HG02571 (cell line): ENCODE data around the gene TOMM40L.
"Not testable (repeated sequence)": the region's sequence is repeated elsewhere in the genome, so short reads cannot be mapped to it uniquely, and the experiment has no call there.

Experiments
- ATAC-seq: cut with Tn5 transposase; IDR thresholded peaks from one replicate; pipeline ENCODE4 v1.9.1; 2021; ENCODE audit warnings: mild to moderate bottlenecking, moderate library complexity; ENCODE audit not compliant: unreplicated experiment

TOMM40L gene

GRCh38 chr1:161250829-161251228 lies 25.0 kb downstream of the TOMM40L start:
- ATAC-seq, result no peak

- ATAC-seq, result no peak
These were observed 25.7 kb downstream of the TOMM40L start for GRCh38 chr1:161251579-161251978.

GRCh38 chr1:161255302-161255701 lies 29.4 kb downstream of the TOMM40L start:
- ATAC-seq, result not testable (repeated sequence)

GRCh38 chr1:161255955-161256520 lies 30.2 kb downstream of the TOMM40L start:
- ATAC-seq, result not testable (repeated sequence)

- ATAC-seq, result not testable (repeated sequence)
These were observed 31.2 kb downstream of the TOMM40L start for GRCh38 chr1:161257109-161257508.

GRCh38 chr1:161258439-161259344 lies 32.8 kb downstream of the TOMM40L start, which contains the start of gene PCP4L1:
Gene PCP4L1, plus strand, starts transcription at chr1:161258745. Its CDS starts 230 bp downstream, at chr1:161258975.
- no peak for ATAC-seq

- ATAC-seq, result no peak
These were observed 33.5 kb downstream of the TOMM40L start for GRCh38 chr1:161259345-161259702.

GRCh38 chr1:161259765-161260164 lies 33.9 kb downstream of the TOMM40L start:
- no peak for ATAC-seq

- no peak for ATAC-seq
These were observed 34.8 kb downstream of the TOMM40L start for GRCh38 chr1:161260376-161261260.

- no peak for ATAC-seq
These were observed 35.7 kb downstream of the TOMM40L start for GRCh38 chr1:161261261-161262235.

- no peak for ATAC-seq
These were observed 39.4 kb downstream of the TOMM40L start for GRCh38 chr1:161265305-161265704.

GRCh38 chr1:161266202-161266601 lies 40.3 kb downstream of the TOMM40L start:
- ATAC-seq, result no peak

GRCh38 chr1:161266836-161267235 lies 41.0 kb downstream of the TOMM40L start:
- no peak for ATAC-seq

- no peak for ATAC-seq
These were observed 41.5 kb downstream of the TOMM40L start for GRCh38 chr1:161267321-161267720.

- ATAC-seq, result no peak
These were observed 47.5 kb downstream of the TOMM40L start for GRCh38 chr1:161273402-161273801.

GRCh38 chr1:161274874-161275273 lies 49.0 kb downstream of the TOMM40L start:
- no peak for ATAC-seq
